Activated naive CD4-positive, alpha-beta T cell treated with anti-CD3 and anti-CD28 coated beads for 36 hours (primary cell): ENCODE measurements around the gene B4GALT2. TPM values are rescaled to one million over a fixed set of nuclear protein-coding genes. Genes with fewer than 3 reads are reported as not detected.

Source experiments
- CTCF ChIA-PET: fragments of 350-600 bp; sonication (Branson Sonifier 250); formaldehyde crosslinking; loops from one replicate; lab custom pipeline; 2021; ENCODE audit warnings: antibody characterized with exemption; lab: Charles Lee
- DNase-seq: peaks from one replicate; pipeline ENCODE4 v3.0.0-alpha.2; 2020
- H3K27ac Mint-ChIP-seq: one replicate; pipeline ENCODE4 v1.8.0; 2021; ENCODE audit warnings: mild to moderate bottlenecking, mixed read lengths
- H3K27me3 Mint-ChIP-seq: one replicate; pipeline ENCODE4 v1.8.0; 2021; ENCODE audit warnings: low read depth, mixed read lengths
- H3K36me3 Mint-ChIP-seq: one replicate; pipeline ENCODE4 v1.8.0; 2021; ENCODE audit warnings: low read depth, mixed read lengths
- H3K4me1 Mint-ChIP-seq: one replicate; pipeline ENCODE4 v1.8.0; 2021; ENCODE audit warnings: low read depth, mixed read lengths
- H3K4me3 Mint-ChIP-seq: one replicate; pipeline ENCODE4 v1.8.0; 2021; ENCODE audit warnings: mild to moderate bottlenecking, moderate library complexity, mixed read lengths
- H3K9me3 Mint-ChIP-seq: one replicate; pipeline ENCODE4 v1.8.0; 2021; ENCODE audit warnings: mixed read lengths
- intact Hi-C: fragments of 100-400 bp; cut with micrococcal nuclease; formaldehyde crosslinking; loops from one replicate; pipeline ENCODE4 v1.15.1; 2023
- total RNA-seq, 2 experiments: library from RNA; stranded (reverse); gene quantifications; one replicate each; pipeline ENCODE4 v1.2.3, GENCODE V29; 2021

Gene B4GALT2
- total RNA-seq, 2 experiments from 2014 or later, result 18.7 to 19.2 TPM

GRCh38 chr1:43960798-43961197 lies 18.2 kb upstream of the B4GALT2 start:
- no peak overlapping the region for H3K4me3 Mint-ChIP-seq
- H3K4me1 Mint-ChIP-seq, result no peaks in the 10 kb centered on the region
- no peaks in the 10 kb centered on the region for H3K27me3 Mint-ChIP-seq
- H3K27ac Mint-ChIP-seq, result no peak overlapping the region
- peaks cover 11% of the 10 kb centered on the region for H3K36me3 Mint-ChIP-seq
- CTCF ChIA-PET, result no interaction called here
- no peaks in the 10 kb centered on the region for H3K9me3 Mint-ChIP-seq
- intact Hi-C loops, result no loop called here
- no peak for DNase-seq

DNA sequence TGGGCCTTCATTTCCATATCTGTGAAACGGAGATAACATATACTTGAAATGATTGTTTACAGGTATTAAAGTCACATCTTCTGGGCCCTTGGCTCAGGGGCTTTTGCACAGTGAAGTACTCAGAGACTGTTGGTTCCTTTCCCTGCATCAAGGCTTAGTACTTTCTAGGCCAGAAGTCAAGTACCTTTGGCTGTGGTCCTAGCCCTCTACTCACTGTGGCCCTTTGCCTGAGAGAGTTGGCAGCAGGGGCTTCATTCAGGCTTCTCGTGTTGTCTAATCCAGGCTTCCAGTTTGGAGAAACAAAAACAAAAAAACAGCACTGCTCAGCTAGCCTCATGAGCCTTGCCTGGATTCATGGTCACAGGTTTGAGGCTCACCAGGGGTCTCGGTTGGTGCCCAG lies 17.3 kb upstream of the B4GALT2 start:
- H3K4me3 Mint-ChIP-seq, result no peak overlapping the region
- intact Hi-C loops, result no loop called here
- H3K27me3 Mint-ChIP-seq, result no peaks in the 10 kb centered on the region
- DNase-seq, result no peak
- peaks cover 11% of the 10 kb centered on the region for H3K36me3 Mint-ChIP-seq
- CTCF ChIA-PET, result no interaction called here
- no peak overlapping the region for H3K27ac Mint-ChIP-seq
- no peaks in the 10 kb centered on the region for H3K9me3 Mint-ChIP-seq
- H3K4me1 Mint-ChIP-seq, result no peaks in the 10 kb centered on the region

DNA sequence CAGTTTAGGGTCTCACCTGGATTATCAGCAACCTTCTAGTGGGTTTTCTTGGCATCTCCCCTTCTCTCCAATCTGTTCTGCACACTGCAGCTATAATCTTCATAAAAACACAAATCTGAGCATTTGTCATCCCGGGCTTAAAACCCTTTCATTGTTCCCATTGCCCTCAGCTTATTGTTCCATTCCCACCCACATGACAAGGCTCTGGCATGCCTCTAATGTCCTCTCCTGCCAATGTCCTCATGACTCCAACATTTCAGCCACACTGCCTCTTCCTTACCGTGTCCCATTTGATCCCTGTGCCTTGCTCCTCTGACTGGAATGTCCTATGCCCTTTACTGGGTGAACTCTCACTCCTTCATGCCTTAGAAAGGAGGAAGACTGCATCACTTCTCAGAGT lies 16.7 kb upstream of the B4GALT2 start:
- CTCF ChIA-PET, result no interaction called here
- Mint-ChIP-seq H3K4me3 (no peak overlapping the region), H3K27me3 (no peaks in the 10 kb centered on the region), H3K4me1 (no peaks in the 10 kb centered on the region), H3K9me3 (no peaks in the 10 kb centered on the region), H3K36me3 (peaks cover 9% of the 10 kb centered on the region), H3K27ac (no peak overlapping the region)
- no peak for DNase-seq
- intact Hi-C loops, result no loop called here

- CTCF ChIA-PET, result no interaction called here
- intact Hi-C loops, result no loop called here
These were observed 16.0 kb upstream of the B4GALT2 start for GRCh38 chr1:43963006-43963405.

GRCh38 chr1:43963890-43964289 lies 15.1 kb upstream of the B4GALT2 start:
- intact Hi-C loops, result no loop called here
- H3K27me3 Mint-ChIP-seq, result no peaks in the 10 kb centered on the region
- H3K4me3 Mint-ChIP-seq, result no peak overlapping the region
- no peaks in the 10 kb centered on the region for H3K9me3 Mint-ChIP-seq
- H3K27ac Mint-ChIP-seq, result no peak overlapping the region
- peaks cover 8% of the 10 kb centered on the region for H3K36me3 Mint-ChIP-seq
- no peaks in the 10 kb centered on the region for H3K4me1 Mint-ChIP-seq
- DNase-seq, result no peak
- CTCF ChIA-PET, result no interaction called here

More at GRCh38 chr1:43963006-43963405, 16.0 kb upstream of the B4GALT2 start:
- no peak for DNase-seq
- H3K4me3 Mint-ChIP-seq, result no peak overlapping the region
- peaks cover 7% of the 10 kb centered on the region for H3K36me3 Mint-ChIP-seq
- H3K27me3 Mint-ChIP-seq, result no peaks in the 10 kb centered on the region
- H3K9me3 Mint-ChIP-seq, result no peaks in the 10 kb centered on the region
- H3K4me1 Mint-ChIP-seq, result no peaks in the 10 kb centered on the region
- H3K27ac Mint-ChIP-seq, result no peak overlapping the region

- no peak for DNase-seq
- intact Hi-C loops, result no loop called here
- CTCF ChIA-PET, result no interaction called here
- Mint-ChIP-seq H3K27ac (no peak overlapping the region), H3K36me3 (peaks cover 8% of the 10 kb centered on the region), H3K9me3 (no peaks in the 10 kb centered on the region), H3K27me3 (no peaks in the 10 kb centered on the region), H3K4me1 (peaks cover 7% of the 10 kb centered on the region), H3K4me3 (no peak overlapping the region)
These were observed 13.7 kb upstream of the B4GALT2 start for GRCh38 chr1:43965316-43965715.

- H3K9me3 Mint-ChIP-seq, result no peaks in the 10 kb centered on the region
- H3K27ac Mint-ChIP-seq, result no peak overlapping the region
- CTCF ChIA-PET, result interaction anchor here (1.5 kb wide), 1 partner anchor 23 kb away, joined by 3 read pairs; no protein-coding TSS in a partner anchor
- no peak overlapping the region for H3K4me3 Mint-ChIP-seq
- peaks cover 14% of the 10 kb centered on the region for H3K36me3 Mint-ChIP-seq
- peaks cover 17% of the 10 kb centered on the region for H3K4me1 Mint-ChIP-seq
- H3K27me3 Mint-ChIP-seq, result no peaks in the 10 kb centered on the region
- peak; percentile 49 for DNase-seq
- intact Hi-C loops, result no loop called here
These were observed 10.6 kb upstream of the B4GALT2 start for GRCh38 chr1:43968348-43968948.

- H3K4me3 Mint-ChIP-seq, result peak overlapping the region; percentile 96
- CTCF ChIA-PET, result interaction anchor here (1.5 to 1.7 kb wide), 3 partner anchors 23 to 79 kb away, joined by 3 to 8 read pairs (median 4); no protein-coding TSS in a partner anchor
- H3K9me3 Mint-ChIP-seq, result no peaks in the 10 kb centered on the region
- H3K27me3 Mint-ChIP-seq, result no peaks in the 10 kb centered on the region
- DNase-seq, result no peak
- peaks cover 16% of the 10 kb centered on the region for H3K36me3 Mint-ChIP-seq
- H3K4me1 Mint-ChIP-seq, result peaks cover 26% of the 10 kb centered on the region
- intact Hi-C loops, result loop anchor here (1.0 kb wide), 1 partner anchor 23 kb away; the partner anchor contains the start of gene IPO13
- no peak overlapping the region for H3K27ac Mint-ChIP-seq
These were observed 9.6 kb upstream of the B4GALT2 start for GRCh38 chr1:43969416-43969745.

DNA sequence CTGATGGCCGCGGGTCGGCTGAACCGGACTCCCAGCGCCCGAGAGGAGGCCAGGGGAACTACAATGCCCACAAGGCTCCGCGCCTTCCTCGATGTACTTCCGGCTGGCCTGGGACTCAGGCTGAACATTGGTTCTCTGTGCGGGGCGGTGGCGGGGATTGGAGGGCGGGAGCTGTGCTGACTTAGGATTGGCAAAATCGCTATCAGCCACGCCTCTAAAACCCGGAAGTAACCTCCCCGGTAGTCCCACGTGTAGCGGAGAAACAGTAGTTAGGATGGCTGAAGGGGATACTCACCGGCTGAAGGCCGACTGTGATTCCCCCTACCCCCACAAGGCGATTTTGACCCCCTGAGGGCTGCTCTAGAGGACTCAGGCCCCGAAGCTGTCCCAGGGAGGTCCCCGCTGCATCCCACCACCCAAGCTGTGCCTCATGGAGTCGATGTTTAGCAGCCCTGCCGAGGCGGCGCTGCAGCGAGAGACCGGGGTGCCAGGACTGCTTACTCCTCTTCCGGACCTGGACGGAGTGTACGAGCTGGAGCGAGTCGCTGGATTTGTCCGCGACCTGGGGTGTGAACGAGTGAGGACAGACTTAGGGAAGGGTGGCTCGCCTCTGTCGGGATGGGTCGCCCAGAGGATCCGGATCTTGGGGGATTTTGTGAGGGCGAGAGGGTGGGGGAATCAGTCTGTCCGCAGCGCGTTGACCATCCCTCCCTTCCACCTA lies 9.1 kb upstream of the B4GALT2 start, which contains the start of gene DPH2:
DPH2 (plus strand) TSS at position 265 of the 721 bp plus-strand sequence; CDS start at position 431, 166 bp downstream.
- CTCF ChIA-PET, result interaction anchor here (1.1 to 1.7 kb wide), 3 partner anchors 21 to 78 kb away, joined by 3 to 8 read pairs (median 4); no protein-coding TSS in a partner anchor
- H3K9me3 Mint-ChIP-seq, result no peaks in the 10 kb centered on the region
- H3K4me1 Mint-ChIP-seq, result peaks cover 26% of the 10 kb centered on the region
- no peaks in the 10 kb centered on the region for H3K27me3 Mint-ChIP-seq
- peak within 1 kb of the TSS; percentile 96 for H3K4me3 Mint-ChIP-seq
- intact Hi-C loops, result loop anchor here (1.0 kb wide), 1 partner anchor 24 kb away; the partner anchor contains the start of gene IPO13
- H3K27ac Mint-ChIP-seq, result peak within 1 kb of the TSS; percentile 46
- peaks cover 16% of the 10 kb centered on the region for H3K36me3 Mint-ChIP-seq
- peak; percentile 98 for DNase-seq

DNA sequence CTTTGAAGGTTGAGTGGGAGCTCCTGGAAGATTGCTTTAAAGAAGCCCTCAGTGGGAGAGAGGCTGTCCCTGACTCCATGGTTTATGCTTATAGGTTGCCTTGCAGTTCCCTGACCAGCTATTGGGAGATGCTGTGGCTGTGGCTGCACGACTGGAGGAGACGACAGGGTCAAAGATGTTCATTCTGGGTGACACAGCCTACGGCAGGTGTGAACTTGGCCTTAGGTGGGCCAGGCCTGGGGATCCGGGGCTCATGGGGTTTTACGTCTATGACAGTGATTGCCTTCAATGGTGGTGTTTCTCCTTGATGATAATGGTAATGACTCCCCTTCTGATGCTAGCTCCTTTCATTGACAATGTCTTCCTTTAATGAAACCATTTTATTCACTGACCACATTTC lies 8.5 kb upstream of the B4GALT2 start:
- Mint-ChIP-seq H3K36me3 (peaks cover 16% of the 10 kb centered on the region), H3K27ac (no peak overlapping the region), H3K9me3 (no peaks in the 10 kb centered on the region), H3K27me3 (no peaks in the 10 kb centered on the region), H3K4me3 (peak overlapping the region; percentile 96), H3K4me1 (peaks cover 26% of the 10 kb centered on the region)
- CTCF ChIA-PET, result interaction anchor here (1.1 to 1.7 kb wide), 3 partner anchors 22 to 78 kb away, joined by 3 to 8 read pairs (median 4); no protein-coding TSS in a partner anchor
- intact Hi-C loops, result no loop called here
- DNase-seq, result no peak

GRCh38 chr1:43970911-43971310 lies 8.1 kb upstream of the B4GALT2 start:
- intact Hi-C loops, result no loop called here
- H3K27me3 Mint-ChIP-seq, result no peaks in the 10 kb centered on the region
- H3K27ac Mint-ChIP-seq, result no peak overlapping the region
- peaks cover 16% of the 10 kb centered on the region for H3K36me3 Mint-ChIP-seq
- no peak for DNase-seq
- H3K4me1 Mint-ChIP-seq, result peaks cover 28% of the 10 kb centered on the region
- CTCF ChIA-PET, result interaction anchor here (1.1 to 1.7 kb wide), 3 partner anchors 22 to 77 kb away, joined by 3 to 8 read pairs (median 4); no protein-coding TSS in a partner anchor
- H3K9me3 Mint-ChIP-seq, result no peaks in the 10 kb centered on the region
- H3K4me3 Mint-ChIP-seq, result peak overlapping the region; percentile 96

DNA sequence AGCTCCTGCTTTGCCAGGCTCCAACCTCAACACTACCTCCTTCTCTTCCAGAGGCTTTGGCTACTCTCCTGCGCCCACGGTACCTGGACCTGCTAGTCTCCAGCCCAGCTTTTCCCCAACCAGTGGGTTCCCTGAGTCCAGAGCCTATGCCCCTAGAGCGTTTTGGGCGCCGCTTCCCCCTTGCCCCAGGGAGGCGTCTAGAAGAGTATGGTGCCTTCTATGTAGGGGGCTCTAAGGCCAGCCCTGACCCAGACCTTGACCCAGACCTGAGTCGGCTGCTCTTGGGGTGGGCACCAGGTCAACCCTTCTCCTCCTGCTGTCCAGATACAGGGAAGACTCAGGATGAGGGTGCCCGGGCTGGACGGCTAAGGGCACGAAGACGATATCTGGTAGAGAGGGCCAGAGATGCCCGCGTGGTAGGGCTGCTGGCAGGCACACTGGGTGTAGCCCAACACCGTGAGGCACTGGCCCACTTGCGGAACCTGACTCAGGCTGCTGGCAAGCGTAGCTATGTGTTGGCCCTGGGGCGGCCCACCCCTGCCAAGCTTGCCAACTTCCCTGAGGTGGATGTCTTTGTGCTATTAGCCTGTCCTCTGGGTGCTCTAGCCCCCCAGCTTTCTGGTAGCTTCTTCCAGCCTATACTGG lies 7.6 kb upstream of the B4GALT2 start:
- Mint-ChIP-seq H3K9me3 (no peaks in the 10 kb centered on the region), H3K4me3 (peak overlapping the region; percentile 96), H3K4me1 (peaks cover 34% of the 10 kb centered on the region), H3K27me3 (no peaks in the 10 kb centered on the region), H3K27ac (no peak overlapping the region), H3K36me3 (peaks cover 18% of the 10 kb centered on the region)
- CTCF ChIA-PET, result interaction anchor here (1.7 kb wide), 1 partner anchor 37 kb away, joined by 8 read pairs; no protein-coding TSS in a partner anchor
- intact Hi-C loops, result no loop called here
- no peak for DNase-seq
